Activated T-cell treated with anti-CD3 and anti-CD28 coated beads for 4 hours (primary cell): Measurements from ENCODE around the gene LGALS7B.
"Not testable (repeated sequence)": the region's sequence is repeated elsewhere in the genome, so short reads cannot be mapped to it uniquely, and the experiment has no call there.

Experiments used
- DNase-seq: peaks from one replicate; pipeline ENCODE4 v3.0.0-alpha.2; 2020

LGALS7B gene

GRCh38 chr19:38797781-38798180, 8.8 kb downstream of the LGALS7B start:
- DNase-seq: not testable (repeated sequence)

GRCh38 chr19:38799104-38799503, 10.1 kb downstream of the LGALS7B start:
- no peak for DNase-seq

DNA sequence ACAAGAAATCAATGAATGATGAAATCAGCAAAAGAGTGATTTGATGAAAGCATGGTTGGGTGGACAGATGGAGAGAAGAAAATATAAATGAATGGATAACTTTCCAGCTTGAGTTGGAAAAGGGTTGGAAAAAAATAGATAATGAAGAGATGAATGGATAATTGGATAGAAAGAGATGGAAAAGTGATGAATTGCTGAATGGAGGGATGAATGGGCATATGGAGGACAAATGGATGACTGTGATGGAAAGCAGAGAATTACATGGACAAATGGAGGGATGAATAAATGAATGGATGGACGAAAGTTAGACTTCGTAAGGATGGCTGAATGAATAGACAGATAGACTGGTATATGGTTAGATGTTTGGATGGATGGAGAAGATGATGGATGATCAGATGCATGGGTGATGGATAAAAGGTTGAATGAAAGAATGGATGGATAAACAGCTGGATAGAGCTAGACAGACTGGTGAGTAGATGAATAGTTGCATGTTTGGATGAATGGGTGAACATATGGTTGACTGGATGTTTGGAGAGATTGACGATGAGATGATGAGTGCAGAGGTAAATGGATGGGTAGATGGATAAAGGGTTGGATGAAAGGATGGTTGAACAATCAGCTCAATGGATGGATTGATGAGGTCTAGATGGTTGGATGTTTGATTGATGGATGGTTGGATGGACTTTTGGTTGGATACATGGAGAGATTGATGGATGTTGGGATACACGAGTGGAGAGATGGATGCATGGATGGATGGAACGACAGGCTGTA, 11.8 kb downstream of the LGALS7B start:
- no peak for DNase-seq

GRCh38 chr19:38801359-38802095, 12.5 kb downstream of the LGALS7B start:
- DNase-seq: no peak

DNA sequence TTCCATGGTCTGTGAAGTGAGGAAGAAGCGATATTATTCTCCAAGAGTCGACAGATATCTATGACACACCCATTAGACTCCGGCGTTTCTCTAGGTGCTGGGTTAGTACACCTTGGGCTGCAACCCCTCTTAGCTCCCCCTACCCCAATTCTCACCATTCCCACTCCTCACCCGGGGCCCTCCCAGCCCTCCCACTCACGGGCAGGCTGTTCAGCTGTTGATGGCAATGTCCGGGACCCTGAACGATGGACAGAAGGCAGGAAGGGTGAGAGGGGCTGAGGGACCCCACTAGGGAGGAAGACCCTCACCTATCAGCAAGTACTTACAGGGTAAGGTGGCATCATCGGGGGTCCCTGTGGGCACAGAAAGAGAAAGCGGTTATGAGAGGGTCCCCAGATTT, 14.5 kb downstream of the LGALS7B start:
- no peak for DNase-seq

DNA sequence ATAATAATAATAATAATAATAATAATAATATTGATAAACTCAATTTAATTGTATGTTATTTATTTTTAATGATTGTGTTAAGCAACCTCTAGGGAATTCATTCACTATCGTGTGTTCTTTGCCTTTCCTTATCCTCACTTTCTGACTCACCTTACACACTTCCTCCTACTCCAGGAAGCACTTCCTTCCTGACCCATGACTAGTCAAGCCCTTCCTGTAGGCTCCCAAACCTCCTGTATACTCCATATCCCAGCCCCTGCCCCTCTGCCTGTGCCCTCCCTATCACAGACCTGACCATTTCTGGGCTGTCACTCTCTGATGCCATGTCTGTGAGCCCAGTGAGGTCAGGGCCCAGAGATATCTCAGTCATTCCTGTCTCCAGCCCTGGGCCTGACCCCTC, 16.2 kb downstream of the LGALS7B start:
- no peak for DNase-seq

GRCh38 chr19:38806371-38806770, 17.4 kb downstream of the LGALS7B start:
- no peak for DNase-seq

DNA sequence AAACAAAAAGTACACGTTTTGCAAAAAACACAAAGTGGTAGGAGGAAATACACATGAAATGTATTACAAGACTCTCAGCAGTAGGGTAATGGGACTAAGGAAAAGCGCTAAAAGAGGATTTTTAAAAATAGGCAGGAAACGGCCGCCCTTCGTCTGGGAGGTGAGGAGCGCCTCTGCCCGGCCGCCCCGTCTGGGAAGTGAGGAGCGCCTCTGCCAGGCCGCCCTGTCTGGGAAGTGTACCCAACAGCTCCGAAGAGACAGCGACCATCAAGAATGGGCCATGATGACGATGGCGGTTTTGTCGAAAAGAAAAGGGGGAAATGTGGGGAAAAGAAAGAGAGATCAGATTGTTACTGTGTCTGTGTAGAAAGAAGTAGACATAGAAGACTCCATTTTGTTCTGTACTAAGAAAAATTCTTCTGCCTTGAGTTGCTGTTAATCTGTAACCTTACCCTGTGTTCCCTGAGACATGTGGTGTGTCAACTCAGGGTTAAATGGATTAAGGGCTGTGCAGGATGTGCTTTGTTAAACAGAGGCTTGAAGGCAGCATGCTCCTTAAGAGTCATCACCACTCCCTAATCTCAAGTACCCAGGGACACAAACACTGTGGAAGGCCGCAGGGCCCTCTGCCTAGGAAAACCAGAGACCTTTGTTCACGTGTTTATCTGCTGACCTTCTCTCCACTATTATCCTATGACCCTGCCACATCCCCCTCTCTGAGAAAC, 18.5 kb downstream of the LGALS7B start:
- not testable (repeated sequence) for DNase-seq

DNA sequence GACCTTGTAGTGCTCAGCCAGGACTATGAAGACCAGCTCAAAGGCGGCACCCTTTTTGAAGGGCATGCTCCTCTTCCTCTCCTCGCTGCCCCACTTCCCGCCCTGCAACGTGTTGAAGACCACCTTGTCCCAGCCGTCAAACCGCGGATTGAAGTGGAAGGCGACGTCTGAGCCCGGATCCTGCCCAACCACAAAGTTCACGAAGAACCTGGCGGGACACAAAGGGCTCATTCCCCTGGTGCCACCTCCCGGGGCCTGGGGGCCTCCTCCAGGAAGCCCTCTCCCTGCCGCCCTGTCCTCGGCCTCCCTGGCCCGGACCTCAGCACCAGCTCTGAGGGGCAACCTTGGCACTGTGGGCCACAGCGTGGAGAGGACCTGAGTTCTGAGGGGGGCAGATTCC, 19.7 kb downstream of the LGALS7B start:
- no peak for DNase-seq

GRCh38 chr19:38809592-38810252, 20.7 kb downstream of the LGALS7B start:
- no peak for DNase-seq

DNA sequence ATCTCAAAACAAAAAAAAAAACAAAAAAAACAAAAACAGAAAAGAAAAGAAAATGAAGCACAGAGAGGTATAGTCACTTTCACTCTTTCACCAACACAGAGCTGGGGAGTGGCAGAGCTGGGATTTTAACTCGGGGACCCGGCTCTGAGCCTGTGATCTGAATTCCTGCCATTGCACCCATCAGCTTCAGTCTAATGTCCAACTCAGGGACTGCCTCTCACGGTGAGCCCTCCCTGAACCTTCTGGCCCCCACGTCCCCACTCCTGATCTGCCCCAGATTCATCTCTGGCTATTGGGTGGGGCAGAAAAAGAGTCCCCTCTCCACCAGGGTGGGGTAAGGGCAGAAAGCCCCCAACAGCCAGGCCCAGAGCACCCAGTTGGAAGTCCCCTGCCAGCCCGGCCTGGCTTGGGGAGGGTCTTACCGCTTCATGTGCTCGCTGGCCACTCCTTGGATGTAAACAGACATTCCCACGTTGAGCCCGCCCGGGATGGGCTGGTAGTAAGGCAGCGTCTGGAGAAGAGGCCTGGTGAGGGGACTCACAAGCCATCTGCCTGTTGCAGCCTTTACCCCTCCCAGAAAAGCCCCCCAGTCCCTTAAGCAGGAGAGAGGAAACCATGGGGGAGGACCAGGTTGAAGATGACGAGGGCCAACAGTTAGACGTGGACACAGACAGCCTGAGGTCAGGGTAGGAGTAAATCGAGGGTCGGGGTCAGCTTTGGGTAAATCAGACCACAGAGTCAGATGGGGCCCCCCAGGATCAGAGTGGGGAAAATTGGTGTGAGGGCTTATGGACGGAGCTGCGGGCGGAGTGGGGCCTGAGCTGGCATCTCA, 23.2 kb downstream of the LGALS7B start:
- no peak for DNase-seq

GRCh38 chr19:38812841-38813320, 23.9 kb downstream of the LGALS7B start, which contains the start of gene LGALS4:
Gene LGALS4 (minus strand): TSS chr19:38812945. CDS start chr19:38812886, 59 bp downstream.
- no peak for DNase-seq

DNA sequence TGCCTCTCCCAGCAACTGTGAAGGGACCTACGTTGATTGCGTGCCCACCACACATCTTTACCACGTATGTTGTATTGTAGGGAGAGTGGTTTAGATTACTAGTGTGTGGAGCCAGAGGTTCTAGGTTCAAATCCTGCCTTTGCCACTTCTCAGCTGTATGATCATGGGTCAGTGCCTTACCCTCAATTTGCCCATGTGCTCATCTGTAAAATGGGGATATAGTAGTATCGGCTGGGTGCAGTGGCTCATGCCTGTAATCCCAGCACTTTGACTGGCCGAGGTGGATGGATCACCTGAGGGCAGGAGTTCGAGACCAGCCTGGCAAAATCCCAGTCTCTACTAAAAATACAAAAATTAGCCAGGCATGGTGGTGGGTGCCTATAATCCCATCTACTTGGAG, 24.3 kb downstream of the LGALS7B start:
- no peak for DNase-seq

GRCh38 chr19:38813932-38814331, 24.9 kb downstream of the LGALS7B start:
- not testable (repeated sequence) for DNase-seq

- DNase-seq: no peak
Observed at GRCh38 chr19:38815059-38816001, 26.3 kb downstream of the LGALS7B start.

DNA sequence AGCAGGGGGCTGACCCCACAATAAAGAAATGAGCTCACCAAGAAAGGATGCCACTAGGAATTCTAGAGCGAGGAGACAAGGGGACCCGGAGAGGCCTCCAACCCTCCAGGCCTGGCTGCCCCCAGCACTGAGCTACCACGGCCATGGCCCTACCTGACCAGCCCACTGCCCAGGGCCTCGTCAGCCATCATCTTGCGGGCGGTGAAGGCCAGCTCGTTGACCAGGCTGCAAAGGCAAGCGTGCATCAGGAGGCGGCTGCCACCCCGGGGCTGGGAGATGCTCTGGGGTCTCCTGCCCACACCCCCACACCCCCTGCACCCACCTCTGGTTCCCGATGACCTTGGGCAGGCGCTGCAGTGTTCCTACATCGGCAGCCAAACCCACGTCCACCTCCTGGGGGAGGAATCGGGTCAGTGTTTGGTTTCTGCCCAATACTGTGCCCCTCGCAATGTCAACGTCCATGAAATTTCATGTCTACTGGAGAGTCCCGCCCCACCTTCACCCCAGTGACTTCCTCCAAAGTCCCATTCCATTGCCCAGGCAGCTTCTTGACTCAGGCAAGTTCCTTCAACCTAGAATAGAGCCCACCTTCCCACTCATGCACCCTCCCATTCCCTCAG, 27.2 kb downstream of the LGALS7B start:
- DNase-seq: no peak

GRCh38 chr19:38817081-38817480, 28.1 kb downstream of the LGALS7B start:
- no peak for DNase-seq

GRCh38 chr19:38819231-38819920, 30.4 kb downstream of the LGALS7B start:
- no peak for DNase-seq

DNA sequence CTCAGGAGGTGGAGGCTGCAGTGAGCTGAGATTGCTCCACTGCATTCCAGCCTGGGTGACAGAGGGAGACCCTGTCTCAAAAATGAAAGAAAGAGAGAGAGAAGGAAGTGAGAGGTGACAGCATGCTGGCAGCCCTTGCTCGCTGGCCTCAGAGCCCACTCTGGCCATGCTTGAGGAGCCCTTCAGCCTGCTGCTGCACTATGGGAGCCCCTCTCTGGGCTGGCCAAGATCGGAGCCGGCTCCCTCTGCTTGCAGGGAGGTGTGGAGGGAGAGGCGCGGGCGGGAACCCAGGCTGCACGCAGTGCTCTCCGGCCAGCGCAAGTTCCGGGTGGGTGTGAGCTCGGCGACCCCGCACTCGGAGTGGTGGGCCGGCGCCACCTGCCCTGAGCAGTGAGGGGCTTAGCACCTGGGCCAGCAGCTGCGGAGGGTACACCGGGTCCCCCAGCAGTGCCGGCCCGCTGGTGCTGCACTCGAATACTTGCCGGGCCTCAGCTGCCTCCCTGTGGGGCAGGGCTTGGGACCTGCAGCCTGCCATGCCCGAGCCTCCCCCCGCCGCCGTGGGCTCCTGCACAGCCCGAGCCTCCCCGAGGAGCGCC, 32.3 kb downstream of the LGALS7B start:
- not testable (repeated sequence) for DNase-seq
